Activated gamma-delta T cell (primary cell): ENCODE results near the gene POLR2J3.
"Not testable (repeated sequence)": the region's sequence is repeated elsewhere in the genome, so short reads cannot be mapped to it uniquely, and the experiment has no call there.

Experiments used
- DNase-seq: peaks from one replicate; lab custom pipeline; 2025; lab: John Stamatoyannopoulos, UW

The POLR2J3 gene

GRCh38 chr7:102583495-102583894 is 11.1 kb upstream of the POLR2J3 start:
- not testable (repeated sequence) for DNase-seq

GRCh38 chr7:102581722-102582121 is 9.3 kb upstream of the POLR2J3 start:
- DNase-seq, result not testable (repeated sequence)

GRCh38 chr7:102578486-102578885 is 6.1 kb upstream of the POLR2J3 start:
- not testable (repeated sequence) for DNase-seq

GRCh38 chr7:102577315-102578240 is 5.2 kb upstream of the POLR2J3 start:
- DNase-seq, result not testable (repeated sequence)

- not testable (repeated sequence) for DNase-seq
Measured at GRCh38 chr7:102576363-102576762, 4.0 kb upstream of the POLR2J3 start.

GRCh38 chr7:102574607-102575006 is 2.2 kb upstream of the POLR2J3 start:
- not testable (repeated sequence) for DNase-seq

GRCh38 chr7:102568620-102569019 is 3.8 kb downstream of the POLR2J3 start:
- DNase-seq, result not testable (repeated sequence)

- DNase-seq, result not testable (repeated sequence)
Measured at GRCh38 chr7:102550808-102551422, 21.5 kb downstream of the POLR2J3 start, which contains the start of gene SPDYE2. TSS of gene SPDYE2 (plus strand) at chr7:102551226. CDS start at chr7:102553256, 2,030 bp downstream.

GRCh38 chr7:102546353-102546752 is 26.0 kb downstream of the POLR2J3 start:
- DNase-seq, result not testable (repeated sequence)

GRCh38 chr7:102545288-102545687 is 27.1 kb downstream of the POLR2J3 start:
- not testable (repeated sequence) for DNase-seq

- DNase-seq, result not testable (repeated sequence)
Measured at GRCh38 chr7:102544372-102544771, 28.0 kb downstream of the POLR2J3 start.

- not testable (repeated sequence) for DNase-seq
Measured at GRCh38 chr7:102543596-102543995, 28.8 kb downstream of the POLR2J3 start, which contains the start of gene UPK3BL2. TSS of gene UPK3BL2 (minus strand) at chr7:102543696. CDS start at chr7:102543636, 60 bp downstream.

GRCh38 chr7:102542771-102543170 is 29.6 kb downstream of the POLR2J3 start:
- DNase-seq, result not testable (repeated sequence)

GRCh38 chr7:102542083-102542482 is 30.3 kb downstream of the POLR2J3 start:
- DNase-seq, result not testable (repeated sequence)

GRCh38 chr7:102540604-102541003 is 31.8 kb downstream of the POLR2J3 start:
- DNase-seq, result not testable (repeated sequence)

- DNase-seq, result not testable (repeated sequence)
Measured at GRCh38 chr7:102535062-102535615, 37.2 kb downstream of the POLR2J3 start.

GRCh38 chr7:102532127-102532526 is 40.3 kb downstream of the POLR2J3 start:
- not testable (repeated sequence) for DNase-seq

GRCh38 chr7:102531583-102531982 is 40.8 kb downstream of the POLR2J3 start:
- not testable (repeated sequence) for DNase-seq

GRCh38 chr7:102527822-102528793 is 44.3 kb downstream of the POLR2J3 start:
- not testable (repeated sequence) for DNase-seq

- DNase-seq, result not testable (repeated sequence)
Measured at GRCh38 chr7:102527182-102527581, 45.2 kb downstream of the POLR2J3 start.

- DNase-seq, result not testable (repeated sequence)
Measured at GRCh38 chr7:102524803-102525202, 47.6 kb downstream of the POLR2J3 start.
